ENCODE measurements around the gene PPP6R1. TPM values are rescaled to one million over a fixed set of nuclear protein-coding genes. Genes with fewer than 3 reads are reported as not detected.

Gene PPP6R1
- total and polyA plus RNA-seq, 2 donors = 36.0 to 48.5 TPM

GRCh38 chr19:55256562-55257460 lies 2.0 kb downstream of the PPP6R1 start:
- Histone ChIP-seq H3K36me3 (ENCODE audit: control insufficient read depth in 2 of 2, insufficient read depth in 2 of 2, low read length in 1 of 2) (peaks cover 4 to 18% of the 10 kb centered on the region in 2 donors), H3K9me3 (ENCODE audit: control insufficient read depth in 2 of 2, insufficient read depth in 1 of 2, low read length in 1 of 2) (no peaks in the 10 kb centered on the region), H3K4me1 (ENCODE audit: control insufficient read depth in 2 of 2, insufficient read depth in 2 of 2, low read length in 2 of 2) (peaks cover 47 to 72% of the 10 kb centered on the region in 2 donors), H3K4me3 (ENCODE audit: low read length in 2 of 2) (peak overlapping the region; percentile 82 to 92), H3K27ac (ENCODE audit: low read depth in 1 of 2, low read length in 1 of 2) (peak overlapping the region; percentile 64 to 99), H3K27me3 (ENCODE audit: control insufficient read depth in 2 of 2, insufficient read depth in 1 of 2, low read length in 1 of 2) (no peaks in the 10 kb centered on the region)
- WGBS = 29% methylated on average over 22 of the region's 22 CpGs
- DNase-seq (ENCODE audit: low read depth in 6 of 9, low spot score in 9 of 9) = peak in 2 of 9 donors; percentile 30 to 44

GRCh38 chr19:55255618-55256423 lies 3.0 kb downstream of the PPP6R1 start:
- peak overlapping the region; percentile 82 to 92 for H3K4me3 ChIP-seq (ENCODE audit: low read length in 2 of 2)
- peaks cover 57 to 82% of the 10 kb centered on the region in 2 donors for H3K4me1 ChIP-seq (ENCODE audit: control insufficient read depth in 2 of 2, insufficient read depth in 2 of 2, low read length in 2 of 2)
- H3K9me3 ChIP-seq (ENCODE audit: control insufficient read depth in 2 of 2, insufficient read depth in 1 of 2, low read length in 1 of 2) = no peaks in the 10 kb centered on the region
- H3K27me3 ChIP-seq (ENCODE audit: control insufficient read depth in 2 of 2, insufficient read depth in 1 of 2, low read length in 1 of 2) = no peaks in the 10 kb centered on the region
- H3K27ac ChIP-seq (ENCODE audit: low read depth in 1 of 2, low read length in 1 of 2) = peak overlapping the region; percentile 99
- 23% methylated on average over 17 of the region's 17 CpGs for WGBS
- peak in 5 of 9 donors; percentile 32 to 67 (median 35) for DNase-seq (ENCODE audit: low read depth in 6 of 9, low spot score in 9 of 9)
- H3K36me3 ChIP-seq (ENCODE audit: control insufficient read depth in 2 of 2, insufficient read depth in 2 of 2, low read length in 1 of 2) = peaks cover 7 to 27% of the 10 kb centered on the region in 2 donors

- peak overlapping the region; percentile 82 to 92 for H3K4me3 ChIP-seq (ENCODE audit: low read length in 2 of 2)
- no peaks in the 10 kb centered on the region for H3K9me3 ChIP-seq (ENCODE audit: control insufficient read depth in 2 of 2, insufficient read depth in 1 of 2, low read length in 1 of 2)
- no peak for DNase-seq (ENCODE audit: low read depth in 6 of 9, low spot score in 9 of 9)
- H3K36me3 ChIP-seq (ENCODE audit: control insufficient read depth in 2 of 2, insufficient read depth in 2 of 2, low read length in 1 of 2) = peaks cover 17 to 39% of the 10 kb centered on the region in 2 donors
- 3% methylated on average over 6 of the region's 6 CpGs for WGBS
- peak overlapping the region; percentile 99 for H3K27ac ChIP-seq (ENCODE audit: low read depth in 1 of 2, low read length in 1 of 2)
- H3K4me1 ChIP-seq (ENCODE audit: control insufficient read depth in 2 of 2, insufficient read depth in 2 of 2, low read length in 2 of 2) = peaks cover 49 to 71% of the 10 kb centered on the region in 2 donors
- H3K27me3 ChIP-seq (ENCODE audit: control insufficient read depth in 2 of 2, insufficient read depth in 1 of 2, low read length in 1 of 2) = no peaks in the 10 kb centered on the region
Measured at GRCh38 chr19:55254625-55254977, 4.2 kb downstream of the PPP6R1 start.

GRCh38 chr19:55253842-55254624 lies 4.8 kb downstream of the PPP6R1 start:
- WGBS = 3% methylated on average over 23 of the region's 23 CpGs
- no peaks in the 10 kb centered on the region for H3K9me3 ChIP-seq (ENCODE audit: control insufficient read depth in 2 of 2, insufficient read depth in 1 of 2, low read length in 1 of 2)
- no peaks in the 10 kb centered on the region for H3K27me3 ChIP-seq (ENCODE audit: control insufficient read depth in 2 of 2, insufficient read depth in 1 of 2, low read length in 1 of 2)
- H3K4me1 ChIP-seq (ENCODE audit: control insufficient read depth in 2 of 2, insufficient read depth in 2 of 2, low read length in 2 of 2) = peaks cover 48 to 67% of the 10 kb centered on the region in 2 donors
- peaks cover 17 to 42% of the 10 kb centered on the region in 2 donors for H3K36me3 ChIP-seq (ENCODE audit: control insufficient read depth in 2 of 2, insufficient read depth in 2 of 2, low read length in 1 of 2)
- H3K27ac ChIP-seq (ENCODE audit: low read depth in 1 of 2, low read length in 1 of 2) = peak overlapping the region; percentile 99
- peak in 8 of 9 donors; percentile 59 to 92 (median 80) for DNase-seq (ENCODE audit: low read depth in 6 of 9, low spot score in 9 of 9)
- H3K4me3 ChIP-seq (ENCODE audit: low read length in 2 of 2) = peak overlapping the region; percentile 82 to 92

- H3K4me3 ChIP-seq (ENCODE audit: low read length in 2 of 2) = peak overlapping the region; percentile 82 to 92
- DNase-seq (ENCODE audit: low read depth in 6 of 9, low spot score in 9 of 9) = peak in 1 of 9 donors; percentile 23
- no peaks in the 10 kb centered on the region for H3K27me3 ChIP-seq (ENCODE audit: control insufficient read depth in 2 of 2, insufficient read depth in 1 of 2, low read length in 1 of 2)
- peak overlapping the region; percentile 99 for H3K27ac ChIP-seq (ENCODE audit: low read depth in 1 of 2, low read length in 1 of 2)
- no peaks in the 10 kb centered on the region for H3K9me3 ChIP-seq (ENCODE audit: control insufficient read depth in 2 of 2, insufficient read depth in 1 of 2, low read length in 1 of 2)
- WGBS = 51% methylated on average over 21 of the region's 21 CpGs
- H3K36me3 ChIP-seq (ENCODE audit: control insufficient read depth in 2 of 2, insufficient read depth in 2 of 2, low read length in 1 of 2) = peaks cover 25 to 44% of the 10 kb centered on the region in 2 donors
- peaks cover 48 to 67% of the 10 kb centered on the region in 2 donors for H3K4me1 ChIP-seq (ENCODE audit: control insufficient read depth in 2 of 2, insufficient read depth in 2 of 2, low read length in 2 of 2)
Measured at GRCh38 chr19:55252760-55253663, 5.8 kb downstream of the PPP6R1 start.

GRCh38 chr19:55251341-55252081 lies 7.3 kb downstream of the PPP6R1 start:
- H3K4me3 ChIP-seq (ENCODE audit: low read length in 2 of 2) = no peak overlapping the region
- WGBS = 15% methylated on average over 19 of the region's 19 CpGs
- peaks cover 40 to 52% of the 10 kb centered on the region in 2 donors for H3K36me3 ChIP-seq (ENCODE audit: control insufficient read depth in 2 of 2, insufficient read depth in 2 of 2, low read length in 1 of 2)
- H3K27me3 ChIP-seq (ENCODE audit: control insufficient read depth in 2 of 2, insufficient read depth in 1 of 2, low read length in 1 of 2) = no peaks in the 10 kb centered on the region
- peak in 1 of 9 donors; percentile 39 for DNase-seq (ENCODE audit: low read depth in 6 of 9, low spot score in 9 of 9)
- H3K9me3 ChIP-seq (ENCODE audit: control insufficient read depth in 2 of 2, insufficient read depth in 1 of 2, low read length in 1 of 2) = no peaks in the 10 kb centered on the region
- H3K27ac ChIP-seq (ENCODE audit: low read depth in 1 of 2, low read length in 1 of 2) = peak overlapping the region; percentile 1 to 68
- H3K4me1 ChIP-seq (ENCODE audit: control insufficient read depth in 2 of 2, insufficient read depth in 2 of 2, low read length in 2 of 2) = peaks cover 45 to 58% of the 10 kb centered on the region in 2 donors

GRCh38 chr19:55250262-55251036 lies 8.4 kb downstream of the PPP6R1 start:
- Histone ChIP-seq H3K36me3 (ENCODE audit: control insufficient read depth in 2 of 2, insufficient read depth in 2 of 2, low read length in 1 of 2) (peaks cover 50 to 57% of the 10 kb centered on the region in 2 donors), H3K4me1 (ENCODE audit: control insufficient read depth in 2 of 2, insufficient read depth in 2 of 2, low read length in 2 of 2) (peaks cover 34 to 48% of the 10 kb centered on the region in 2 donors), H3K27me3 (ENCODE audit: control insufficient read depth in 2 of 2, insufficient read depth in 1 of 2, low read length in 1 of 2) (no peaks in the 10 kb centered on the region), H3K27ac (ENCODE audit: low read depth in 1 of 2, low read length in 1 of 2) (no peak overlapping the region), H3K4me3 (ENCODE audit: low read length in 2 of 2) (no peak overlapping the region), H3K9me3 (ENCODE audit: control insufficient read depth in 2 of 2, insufficient read depth in 1 of 2, low read length in 1 of 2) (no peaks in the 10 kb centered on the region)
- no peak for DNase-seq (ENCODE audit: low read depth in 6 of 9, low spot score in 9 of 9)
- 95% methylated on average over 18 of the region's 18 CpGs for WGBS

Data from thymus (tissue), 11 donors.